OCI-LY3 (cell line): ENCODE data around the gene TMEM41B.
"Not testable (repeated sequence)": the region's sequence is repeated elsewhere in the genome, so short reads cannot be mapped to it uniquely, and the experiment has no call there.

Experiments used
- H2AFZ ChIP-seq: fragments of 200-600, 300-600 bp; shearing (Covaris generic); 2 replicates; pipeline ENCODE4 v1.6.0; 2014; ENCODE audit warnings: antibody characterized with exemption, low read depth, low read length
- H3K27ac ChIP-seq: fragments of 200-600, 300-600 bp; sonication (generic); 2 replicates; pipeline ENCODE4 v1.5.1; 2014; ENCODE audit warnings: mild to moderate bottlenecking, low read length, moderate library complexity, mixed read lengths
- H3K27me3 ChIP-seq: fragments of 200-600, 300-600 bp; sonication (generic); 2 replicates; pipeline ENCODE4 v1.6.1; 2014; ENCODE audit warnings: low read depth, low read length, mixed read lengths
- H3K36me3 ChIP-seq: fragments of 200-600, 300-600 bp; sonication (generic); replicated peaks from 2 replicates; pipeline ENCODE3; 2014; ENCODE audit warnings: low read depth, low read length, mixed read lengths
- H3K4me1 ChIP-seq: fragments of 300-600, 200-600 bp; sonication (generic); 2 replicates; pipeline ENCODE4 v1.6.1; 2014; ENCODE audit warnings: low read length, mixed read lengths
- H3K4me2 ChIP-seq: fragments of 200-600, 300-600 bp; sonication (generic); 2 replicates; pipeline ENCODE4 v1.6.1; 2014; ENCODE audit warnings: low read length, mixed read lengths
- H3K4me3 ChIP-seq: fragments of 300-600, 200-600 bp; sonication (generic); 2 replicates; pipeline ENCODE4 v1.5.1; 2014; ENCODE audit warnings: antibody characterized with exemption, mild to moderate bottlenecking, low read length, moderate library complexity
- H3K79me2 ChIP-seq: fragments of 300-600, 200-600 bp; shearing (Covaris generic); 2 replicates; pipeline ENCODE4 v1.6.1; 2014; ENCODE audit warnings: mild to moderate bottlenecking, low read length, mixed read lengths
- H3K9ac ChIP-seq: fragments of 300-600, 200-600 bp; shearing (Covaris generic); 2 replicates; pipeline ENCODE4 v1.6.0; 2014; ENCODE audit warnings: mild to moderate bottlenecking, low read length, moderate library complexity
- H3K9me3 ChIP-seq: fragments of 200-600, 300-600 bp; shearing (Covaris generic); 2 replicates; pipeline ENCODE4 v1.6.1; 2014; ENCODE audit warnings: low read length, mixed read lengths; ENCODE audit not compliant: insufficient read depth
- H4K20me1 ChIP-seq: fragments of 200-600, 300-600 bp; sonication (generic); 2 replicates; pipeline ENCODE4 v1.6.1; 2016; ENCODE audit warnings: low read length, mixed read lengths; ENCODE audit not compliant: insufficient read depth
- EZH2phosphoT487 ChIP-seq: fragments of 200-600 bp; shearing (Covaris generic); IDR thresholded peaks from 2 replicates; pipeline ENCODE4 v1.6.1; 2018; ENCODE audit warnings: antibody characterized with exemption, mixed run types, low read depth
- TF ChIP-seq, protein P1 (sequence below): fragments of 200-600, 300-600 bp; sonication (generic); IDR thresholded peaks from 2 replicates; pipeline ENCODE4 v1.5.1; 2014; ENCODE audit warnings: antibody characterized with exemption, low read length, low read depth

Gene TMEM41B

GRCh38 chr11:9351321-9351881, 37.0 kb upstream of the TMEM41B start:
- no peaks in the 10 kb centered on the region for H3K4me1 ChIP-seq
- H3K27me3 ChIP-seq: peaks cover 9% of the 10 kb centered on the region; the same call in 1 of the 2 replicates
- H4K20me1 ChIP-seq: no peaks in the 10 kb centered on the region
- no peak overlapping the region for H3K9ac ChIP-seq
- H3K27ac ChIP-seq: no peak overlapping the region
- H3K36me3 ChIP-seq: no peaks in the 10 kb centered on the region
- no peak for TF ChIP-seq EZH2phosphoT487
- TF ChIP-seq, protein P1, sequence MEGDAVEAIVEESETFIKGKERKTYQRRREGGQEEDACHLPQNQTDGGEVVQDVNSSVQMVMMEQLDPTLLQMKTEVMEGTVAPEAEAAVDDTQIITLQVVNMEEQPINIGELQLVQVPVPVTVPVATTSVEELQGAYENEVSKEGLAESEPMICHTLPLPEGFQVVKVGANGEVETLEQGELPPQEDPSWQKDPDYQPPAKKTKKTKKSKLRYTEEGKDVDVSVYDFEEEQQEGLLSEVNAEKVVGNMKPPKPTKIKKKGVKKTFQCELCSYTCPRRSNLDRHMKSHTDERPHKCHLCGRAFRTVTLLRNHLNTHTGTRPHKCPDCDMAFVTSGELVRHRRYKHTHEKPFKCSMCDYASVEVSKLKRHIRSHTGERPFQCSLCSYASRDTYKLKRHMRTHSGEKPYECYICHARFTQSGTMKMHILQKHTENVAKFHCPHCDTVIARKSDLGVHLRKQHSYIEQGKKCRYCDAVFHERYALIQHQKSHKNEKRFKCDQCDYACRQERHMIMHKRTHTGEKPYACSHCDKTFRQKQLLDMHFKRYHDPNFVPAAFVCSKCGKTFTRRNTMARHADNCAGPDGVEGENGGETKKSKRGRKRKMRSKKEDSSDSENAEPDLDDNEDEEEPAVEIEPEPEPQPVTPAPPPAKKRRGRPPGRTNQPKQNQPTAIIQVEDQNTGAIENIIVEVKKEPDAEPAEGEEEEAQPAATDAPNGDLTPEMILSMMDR: no peak
- no peak overlapping the region for H2AFZ ChIP-seq
- H3K9me3 ChIP-seq: no peaks in the 10 kb centered on the region
- no peak overlapping the region for H3K4me3 ChIP-seq
- no peak overlapping the region for H3K4me2 ChIP-seq
- no peaks in the 10 kb centered on the region for H3K79me2 ChIP-seq

DNA sequence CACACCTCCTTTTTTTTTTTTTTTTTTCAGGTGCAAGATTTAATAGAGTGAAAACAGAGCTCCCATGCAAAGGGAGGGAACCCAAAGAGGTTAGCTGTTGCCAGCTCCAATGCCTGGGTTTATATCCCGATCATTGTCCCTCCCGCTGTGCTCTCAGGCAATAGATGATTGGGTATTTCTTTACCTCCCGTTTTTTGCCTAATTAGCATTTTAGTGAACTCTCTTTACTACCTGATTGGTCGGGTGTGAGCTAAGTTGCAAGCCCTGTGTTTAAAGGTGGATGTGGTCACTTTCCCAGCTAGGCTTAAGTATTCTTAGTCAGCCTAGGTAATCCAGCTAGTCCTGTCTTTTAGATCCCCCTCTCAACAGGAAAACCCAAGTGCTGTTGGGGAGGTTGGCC, 33.4 kb upstream of the TMEM41B start:
- H3K4me1 ChIP-seq, H3K9ac ChIP-seq, H3K27me3 ChIP-seq, H2AFZ ChIP-seq, H3K9me3 ChIP-seq, H3K79me2 ChIP-seq, H3K27ac ChIP-seq, H3K4me2 ChIP-seq, H3K36me3 ChIP-seq, H3K4me3 ChIP-seq, H4K20me1 ChIP-seq: not testable (repeated sequence)

GRCh38 chr11:9347100-9347499, 32.7 kb upstream of the TMEM41B start:
- no peak for TF ChIP-seq EZH2phosphoT487
- H3K27ac ChIP-seq: no peak overlapping the region
- H3K9me3 ChIP-seq: no peaks in the 10 kb centered on the region
- H3K9ac ChIP-seq: no peak overlapping the region
- H2AFZ ChIP-seq: no peak overlapping the region
- H3K27me3 ChIP-seq: peaks cover 11% of the 10 kb centered on the region; the same call in 1 of the 2 replicates
- H4K20me1 ChIP-seq: no peaks in the 10 kb centered on the region
- no peak overlapping the region for H3K4me3 ChIP-seq
- no peak overlapping the region for H3K4me2 ChIP-seq
- H3K36me3 ChIP-seq: no peaks in the 10 kb centered on the region
- no peaks in the 10 kb centered on the region for H3K79me2 ChIP-seq
- no peaks in the 10 kb centered on the region for H3K4me1 ChIP-seq

DNA sequence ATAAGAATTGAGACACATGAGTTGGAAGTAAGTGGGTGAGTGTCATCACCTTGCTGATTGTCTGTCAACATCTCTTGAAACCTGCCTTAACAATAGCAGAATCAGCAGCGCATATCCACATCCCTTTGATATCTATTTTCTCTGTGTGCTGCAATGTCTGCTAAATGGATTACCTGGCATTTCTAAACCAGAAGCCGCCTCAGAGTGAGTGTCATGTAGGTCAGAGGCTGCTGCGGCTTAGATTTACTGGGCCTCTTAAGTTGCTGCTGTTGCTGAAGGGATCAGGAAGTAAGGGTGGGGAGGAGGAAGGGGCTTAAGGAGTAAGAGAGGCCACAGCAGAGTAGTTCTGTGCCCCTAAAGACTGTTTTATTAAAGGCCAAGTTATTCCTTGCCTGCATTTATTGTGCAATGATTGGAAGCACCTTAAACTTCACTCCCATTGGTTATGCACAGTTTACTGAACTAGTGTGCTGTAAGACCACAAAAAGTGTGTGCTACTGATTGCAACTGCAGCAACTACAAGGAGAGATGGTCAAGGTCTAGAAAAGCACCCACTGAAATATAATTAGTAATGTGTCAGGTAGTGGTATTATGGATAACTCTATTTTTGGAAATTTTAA, 29.8 kb upstream of the TMEM41B start:
- peaks cover 11% of the 10 kb centered on the region; the same call in 1 of the 2 replicates for H3K27me3 ChIP-seq
- H4K20me1 ChIP-seq: no peaks in the 10 kb centered on the region
- TF ChIP-seq, protein P1: no peak
- no peak for TF ChIP-seq EZH2phosphoT487
- no peaks in the 10 kb centered on the region for H3K4me1 ChIP-seq
- H2AFZ ChIP-seq: no peak overlapping the region
- no peaks in the 10 kb centered on the region for H3K79me2 ChIP-seq
- no peak overlapping the region for H3K4me2 ChIP-seq
- H3K4me3 ChIP-seq: no peak overlapping the region
- no peak overlapping the region for H3K9ac ChIP-seq
- no peaks in the 10 kb centered on the region for H3K9me3 ChIP-seq
- H3K27ac ChIP-seq: no peak overlapping the region
- no peaks in the 10 kb centered on the region for H3K36me3 ChIP-seq

DNA sequence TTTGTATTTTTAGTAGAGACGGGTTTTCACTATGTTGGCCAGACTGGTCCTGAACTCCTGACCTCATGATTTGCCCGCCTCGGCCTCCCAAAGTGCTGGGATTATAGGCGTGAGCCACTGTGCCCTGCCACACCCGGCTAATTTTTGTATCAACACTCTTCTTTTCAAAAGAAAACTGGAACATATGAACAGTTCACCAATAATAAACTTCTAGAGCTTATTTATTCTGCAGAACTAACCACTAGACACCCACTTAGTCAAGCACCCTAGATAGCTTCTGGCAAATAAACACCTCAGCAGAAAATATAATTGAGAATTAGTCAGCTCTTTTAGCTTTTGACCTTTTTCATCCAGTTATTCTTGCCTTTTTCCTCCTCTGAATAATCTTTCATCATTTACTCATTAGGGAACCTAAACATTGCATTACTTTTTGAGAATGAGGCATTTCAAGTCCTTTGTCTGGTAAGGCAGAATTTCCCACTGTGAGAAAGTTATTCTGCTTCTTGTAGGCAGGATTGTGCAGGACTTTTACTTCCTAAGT, 27.3 kb upstream of the TMEM41B start:
- Histone ChIP-seq H4K20me1 (no peaks in the 10 kb centered on the region), H3K27me3 (peaks cover 2% of the 10 kb centered on the region; the same call in 1 of the 2 replicates), H2AFZ (no peak overlapping the region), H3K36me3 (no peaks in the 10 kb centered on the region), H3K9me3 (no peaks in the 10 kb centered on the region), H3K79me2 (no peaks in the 10 kb centered on the region), H3K4me2 (no peak overlapping the region), H3K4me1 (no peaks in the 10 kb centered on the region), H3K9ac (no peak overlapping the region), H3K4me3 (no peak overlapping the region), H3K27ac (no peak overlapping the region)
- no peak for TF ChIP-seq EZH2phosphoT487
- TF ChIP-seq, protein P1: no peak
